DOHH2 (cell line): ENCODE data around the gene EFCAB7.

ENCODE experiments used
- H3F3A ChIP-seq: fragments of 200-600 bp; sonication (generic), shearing (Covaris generic); 2 replicates; pipeline ENCODE4 v1.6.0; 2016; ENCODE audit warnings: antibody characterized with exemption, mild to moderate bottlenecking; ENCODE audit not compliant: control insufficient read depth, insufficient read depth
- H3K27ac ChIP-seq: fragments of 200-600 bp; sonication (generic); 2 replicates; pipeline ENCODE4 v1.5.1; 2014; ENCODE audit warnings: low read depth, mild to moderate bottlenecking, low read length, moderate library complexity
- H3K27me3 ChIP-seq: fragments of 200-600 bp; sonication (generic); 2 replicates; pipeline ENCODE4 v1.6.1; 2014; ENCODE audit warnings: mild to moderate bottlenecking, low read length, mixed read lengths; ENCODE audit not compliant: control insufficient read depth
- H3K36me3 ChIP-seq: fragments of 200-600 bp; sonication (generic); 2 replicates; pipeline ENCODE4 v1.6.1; 2014; ENCODE audit warnings: mild to moderate bottlenecking, low read length, moderate library complexity, mixed read lengths; ENCODE audit not compliant: control insufficient read depth
- H3K4me1 ChIP-seq: fragments of 200-600 bp; sonication (generic); 2 replicates; pipeline ENCODE4 v1.6.1; 2014; ENCODE audit warnings: mild to moderate bottlenecking, low read length, mixed read lengths; ENCODE audit not compliant: control insufficient read depth
- H3K4me2 ChIP-seq: fragments of 200-600 bp; sonication (generic); 2 replicates; pipeline ENCODE4 v1.6.0; 2014; ENCODE audit warnings: mild to moderate bottlenecking, low read length, moderate library complexity
- H3K4me3 ChIP-seq: fragments of 200-600 bp; sonication (generic); 2 replicates; pipeline ENCODE4 v1.5.1; 2014; ENCODE audit warnings: mild to moderate bottlenecking, low read length, mixed read lengths
- H3K79me2 ChIP-seq: fragments of 200-600 bp; sonication (generic); 2 replicates; pipeline ENCODE4 v1.6.1; 2014; ENCODE audit warnings: mild to moderate bottlenecking, low read length, mixed read lengths; ENCODE audit not compliant: control insufficient read depth
- H3K9me2 ChIP-seq: fragments of 200-600 bp; sonication (generic); replicated peaks from 2 replicates; pipeline ENCODE4 v1.6.1; 2014; ENCODE audit warnings: mild to moderate bottlenecking, low read length, mixed read lengths; ENCODE audit not compliant: control insufficient read depth
- H3K9me3 ChIP-seq: fragments of 200-600 bp; sonication (generic); 2 replicates; pipeline ENCODE4 v1.6.1; 2014; ENCODE audit warnings: antibody characterized with exemption, low read length, mixed read lengths; ENCODE audit not compliant: control insufficient read depth, insufficient read depth
- H4K20me1 ChIP-seq: fragments of 200-600 bp; sonication (generic); 2 replicates; pipeline ENCODE4 v1.6.0; 2014; ENCODE audit warnings: low read depth, mild to moderate bottlenecking, antibody characterized with exemption, low read length, moderate library complexity; ENCODE audit not compliant: control insufficient read depth, insufficient read depth
- EZH2phosphoT487 ChIP-seq: fragments of 200-600 bp; sonication (generic); IDR thresholded peaks from 2 replicates; pipeline ENCODE4 v1.6.1; 2017; ENCODE audit warnings: borderline replicate concordance, mild to moderate bottlenecking, antibody characterized with exemption, low read length, moderate library complexity, mixed read lengths
- TF ChIP-seq, protein P1 (sequence below): fragments of 200-600 bp; sonication (generic); IDR thresholded peaks from one replicate; pipeline ENCODE4 v1.5.1; 2014; ENCODE audit warnings: antibody characterized with exemption, mild to moderate bottlenecking, low read depth, low read length; ENCODE audit not compliant: poor library complexity, severe bottlenecking

Gene EFCAB7

GRCh38 chr1:63545780-63546179 lies 22.5 kb downstream of the EFCAB7 start:
- no peaks in the 10 kb centered on the region for H3K9me3 ChIP-seq
- H3K27me3 ChIP-seq, result no peaks in the 10 kb centered on the region
- no peaks in the 10 kb centered on the region for H3K36me3 ChIP-seq
- H3K27ac ChIP-seq, result no peak overlapping the region
- H3K79me2 ChIP-seq, result no peaks in the 10 kb centered on the region
- H4K20me1 ChIP-seq, result no peaks in the 10 kb centered on the region
- no peak overlapping the region for H3K4me2 ChIP-seq
- no peaks in the 10 kb centered on the region for H3F3A ChIP-seq
- TF ChIP-seq, protein P1, sequence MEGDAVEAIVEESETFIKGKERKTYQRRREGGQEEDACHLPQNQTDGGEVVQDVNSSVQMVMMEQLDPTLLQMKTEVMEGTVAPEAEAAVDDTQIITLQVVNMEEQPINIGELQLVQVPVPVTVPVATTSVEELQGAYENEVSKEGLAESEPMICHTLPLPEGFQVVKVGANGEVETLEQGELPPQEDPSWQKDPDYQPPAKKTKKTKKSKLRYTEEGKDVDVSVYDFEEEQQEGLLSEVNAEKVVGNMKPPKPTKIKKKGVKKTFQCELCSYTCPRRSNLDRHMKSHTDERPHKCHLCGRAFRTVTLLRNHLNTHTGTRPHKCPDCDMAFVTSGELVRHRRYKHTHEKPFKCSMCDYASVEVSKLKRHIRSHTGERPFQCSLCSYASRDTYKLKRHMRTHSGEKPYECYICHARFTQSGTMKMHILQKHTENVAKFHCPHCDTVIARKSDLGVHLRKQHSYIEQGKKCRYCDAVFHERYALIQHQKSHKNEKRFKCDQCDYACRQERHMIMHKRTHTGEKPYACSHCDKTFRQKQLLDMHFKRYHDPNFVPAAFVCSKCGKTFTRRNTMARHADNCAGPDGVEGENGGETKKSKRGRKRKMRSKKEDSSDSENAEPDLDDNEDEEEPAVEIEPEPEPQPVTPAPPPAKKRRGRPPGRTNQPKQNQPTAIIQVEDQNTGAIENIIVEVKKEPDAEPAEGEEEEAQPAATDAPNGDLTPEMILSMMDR, result no peak
- TF ChIP-seq EZH2phosphoT487, result no peak
- H3K4me3 ChIP-seq, result no peak overlapping the region
- H3K9me2 ChIP-seq, result no peaks in the 10 kb centered on the region
- H3K4me1 ChIP-seq, result no peaks in the 10 kb centered on the region

DNA sequence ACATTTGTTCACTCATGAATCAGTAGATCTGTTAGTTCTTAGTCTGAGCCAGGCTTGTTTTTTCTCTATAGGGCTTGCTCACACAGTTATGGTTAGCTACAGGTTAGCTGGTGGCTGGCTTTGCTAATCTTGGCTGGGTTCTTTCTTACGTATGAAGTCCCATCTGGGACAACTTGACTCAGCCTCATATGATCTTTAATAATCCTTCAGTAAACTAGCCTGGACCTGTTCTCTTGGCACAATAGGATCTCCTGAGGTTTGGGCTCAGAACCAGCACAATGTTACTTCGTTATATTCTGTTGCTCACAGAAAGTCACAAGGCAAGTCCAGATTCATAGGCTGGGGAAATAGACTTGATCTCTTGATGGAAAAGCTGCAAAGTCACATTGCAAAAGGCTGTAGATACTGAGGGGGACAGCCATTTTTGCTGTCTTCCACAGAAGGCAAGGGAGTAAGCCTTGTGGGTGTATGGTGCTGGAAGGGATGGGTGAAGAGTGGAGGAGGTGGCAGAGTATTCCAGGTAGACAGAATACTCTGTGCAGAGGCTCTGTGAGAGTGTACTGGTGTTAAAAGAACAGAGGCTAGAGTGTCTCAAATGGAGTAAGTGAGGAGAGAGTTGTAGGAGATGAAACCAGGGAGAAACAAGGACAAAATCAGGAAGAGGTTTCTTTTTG lies 24.4 kb downstream of the EFCAB7 start:
- no peaks in the 10 kb centered on the region for H3K36me3 ChIP-seq
- no peaks in the 10 kb centered on the region for H3K4me1 ChIP-seq
- H3F3A ChIP-seq, result no peaks in the 10 kb centered on the region
- no peaks in the 10 kb centered on the region for H4K20me1 ChIP-seq
- no peaks in the 10 kb centered on the region for H3K79me2 ChIP-seq
- H3K9me3 ChIP-seq, result no peaks in the 10 kb centered on the region
- H3K4me3 ChIP-seq, result no peak overlapping the region
- no peak overlapping the region for H3K27ac ChIP-seq
- no peak overlapping the region for H3K4me2 ChIP-seq
- H3K27me3 ChIP-seq, result no peaks in the 10 kb centered on the region
- H3K9me2 ChIP-seq, result no peaks in the 10 kb centered on the region
- TF ChIP-seq EZH2phosphoT487, result no peak
- TF ChIP-seq, protein P1, result no peak

GRCh38 chr1:63548303-63548702 lies 25.0 kb downstream of the EFCAB7 start:
- H3K27ac ChIP-seq, result no peak overlapping the region
- H3F3A ChIP-seq, result no peaks in the 10 kb centered on the region
- no peaks in the 10 kb centered on the region for H3K4me1 ChIP-seq
- TF ChIP-seq, protein P1, result no peak
- TF ChIP-seq EZH2phosphoT487, result no peak
- H3K9me3 ChIP-seq, result no peaks in the 10 kb centered on the region
- H3K4me2 ChIP-seq, result no peak overlapping the region
- no peak overlapping the region for H3K4me3 ChIP-seq
- no peaks in the 10 kb centered on the region for H3K36me3 ChIP-seq
- no peaks in the 10 kb centered on the region for H3K9me2 ChIP-seq
- H4K20me1 ChIP-seq, result no peaks in the 10 kb centered on the region
- H3K79me2 ChIP-seq, result no peaks in the 10 kb centered on the region
- H3K27me3 ChIP-seq, result no peaks in the 10 kb centered on the region
